ENCODE data around the gene GATA6.

- TF ChIP-seq CTCF (IDR thresholded peaks at IDR 0.05) (no peak), POLR2A (IDR thresholded peaks at IDR 0.05) (no peak)
These were observed 59.6 kb downstream of the GATA6 start for GRCh38 chr18:22228976-22229375.
